Measurements from ENCODE around the gene RERE.
A peak's percentile ranks its signal among the peaks of the same experiment; 100 is the strongest.

RERE gene

DNA sequence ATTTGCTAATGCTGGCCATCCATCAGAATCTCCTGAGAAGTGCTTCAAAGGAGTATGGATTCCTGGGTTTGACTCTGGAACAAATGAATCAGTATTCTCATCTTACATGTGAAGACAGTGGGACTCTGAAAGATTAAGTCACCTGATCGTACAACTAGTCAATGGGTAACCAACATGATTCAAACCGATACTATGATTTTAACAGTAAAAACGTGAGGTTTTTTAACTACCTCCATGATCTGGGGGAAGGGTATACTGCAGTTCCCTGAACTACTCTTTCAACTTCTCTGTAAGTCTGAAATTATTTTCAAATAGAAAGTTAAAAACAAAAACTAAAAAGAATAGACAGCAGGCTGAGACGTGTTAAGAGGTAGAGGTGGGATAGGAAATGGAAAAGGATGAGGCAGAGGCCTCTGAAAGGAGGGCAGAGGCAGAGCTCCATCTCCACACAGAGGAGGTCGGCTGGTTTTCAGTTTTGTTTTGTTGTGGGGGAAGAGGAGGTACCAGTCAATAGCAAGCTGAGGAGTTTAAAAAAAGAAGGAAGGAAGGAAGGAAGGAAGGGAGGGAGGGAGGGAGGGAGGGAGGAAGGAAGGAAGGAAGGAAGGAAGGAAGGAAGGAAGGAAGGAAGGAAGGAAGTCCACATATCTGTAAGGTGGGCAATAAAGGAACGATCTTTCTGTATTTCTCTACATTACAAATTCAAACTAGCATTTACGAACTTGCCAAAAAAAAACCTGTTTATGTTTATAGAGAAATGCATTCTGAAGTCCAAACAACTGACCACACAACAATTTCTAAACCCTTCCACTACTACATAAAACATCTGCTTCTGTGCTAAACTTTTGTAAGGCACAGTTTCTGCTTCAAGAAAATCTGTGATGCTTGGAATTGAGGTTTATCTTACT is 213.1 kb downstream of the RERE start:
- peak; percentile 62 for DNase-seq (ENCODE audit: low spot score)

GRCh38 chr1:8603220-8603616 is 214.2 kb downstream of the RERE start:
- no peak for DNase-seq (ENCODE audit: low spot score)

More for the DNA sequence above, 213.1 kb downstream of the RERE start:
- TF ChIP-seq, protein P1, sequence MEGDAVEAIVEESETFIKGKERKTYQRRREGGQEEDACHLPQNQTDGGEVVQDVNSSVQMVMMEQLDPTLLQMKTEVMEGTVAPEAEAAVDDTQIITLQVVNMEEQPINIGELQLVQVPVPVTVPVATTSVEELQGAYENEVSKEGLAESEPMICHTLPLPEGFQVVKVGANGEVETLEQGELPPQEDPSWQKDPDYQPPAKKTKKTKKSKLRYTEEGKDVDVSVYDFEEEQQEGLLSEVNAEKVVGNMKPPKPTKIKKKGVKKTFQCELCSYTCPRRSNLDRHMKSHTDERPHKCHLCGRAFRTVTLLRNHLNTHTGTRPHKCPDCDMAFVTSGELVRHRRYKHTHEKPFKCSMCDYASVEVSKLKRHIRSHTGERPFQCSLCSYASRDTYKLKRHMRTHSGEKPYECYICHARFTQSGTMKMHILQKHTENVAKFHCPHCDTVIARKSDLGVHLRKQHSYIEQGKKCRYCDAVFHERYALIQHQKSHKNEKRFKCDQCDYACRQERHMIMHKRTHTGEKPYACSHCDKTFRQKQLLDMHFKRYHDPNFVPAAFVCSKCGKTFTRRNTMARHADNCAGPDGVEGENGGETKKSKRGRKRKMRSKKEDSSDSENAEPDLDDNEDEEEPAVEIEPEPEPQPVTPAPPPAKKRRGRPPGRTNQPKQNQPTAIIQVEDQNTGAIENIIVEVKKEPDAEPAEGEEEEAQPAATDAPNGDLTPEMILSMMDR (IDR thresholded peaks at IDR 0.05; ENCODE audit: extremely low read depth, missing control alignments) = no peak

GRCh38 chr1:8602471-8603219 is 214.8 kb downstream of the RERE start:
- TF ChIP-seq, protein P1 (IDR thresholded peaks at IDR 0.05; ENCODE audit: extremely low read depth, missing control alignments) = no peak
- DNase-seq (ENCODE audit: low spot score) = no peak

More at GRCh38 chr1:8603220-8603616, 214.2 kb downstream of the RERE start:
- TF ChIP-seq, protein P1 (IDR thresholded peaks at IDR 0.05; ENCODE audit: extremely low read depth, missing control alignments) = no peak

- DNase-seq (ENCODE audit: low spot score) = no peak
- TF ChIP-seq, protein P1 (IDR thresholded peaks at IDR 0.05; ENCODE audit: extremely low read depth, missing control alignments) = no peak
These were observed 217.1 kb downstream of the RERE start for GRCh38 chr1:8600336-8600735.

DNA sequence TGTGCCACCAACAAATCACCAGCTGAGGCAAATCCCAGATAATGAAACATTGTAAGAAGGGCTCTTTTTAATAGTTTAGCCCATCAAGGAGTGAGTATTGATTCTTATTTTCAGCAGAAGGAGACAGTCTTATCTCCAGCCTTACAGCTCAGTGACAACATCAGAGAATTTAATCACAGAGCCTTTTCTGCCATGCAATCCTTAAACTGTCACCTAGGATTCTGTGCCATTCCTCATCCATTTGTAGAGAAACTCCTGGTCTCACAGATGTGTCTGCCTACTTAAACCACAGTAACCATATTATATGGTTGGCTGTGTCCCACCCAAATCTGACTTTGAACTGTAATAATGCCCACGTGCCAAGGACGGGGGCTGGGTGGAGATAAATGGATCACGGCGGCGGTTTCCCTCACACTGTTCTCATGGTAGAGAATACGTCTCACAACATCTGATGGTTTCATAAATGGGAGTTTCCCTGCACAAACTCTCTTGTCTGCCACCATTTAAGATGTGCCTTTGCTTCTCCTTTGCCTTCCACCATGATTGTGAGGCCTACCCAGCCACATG is 217.7 kb downstream of the RERE start:
- TF ChIP-seq, protein P1 (IDR thresholded peaks at IDR 0.05; ENCODE audit: extremely low read depth, missing control alignments) = no peak

GRCh38 chr1:8598783-8599182 is 218.7 kb downstream of the RERE start:
- DNase-seq (ENCODE audit: low spot score) = no peak
- TF ChIP-seq, protein P1 (IDR thresholded peaks at IDR 0.05; ENCODE audit: extremely low read depth, missing control alignments) = no peak

More for the DNA sequence above, 217.7 kb downstream of the RERE start:
- no peak for DNase-seq (ENCODE audit: low spot score)
